ENCODE results near the gene SEMA5A. TPM values are rescaled to one million over a fixed set of nuclear protein-coding genes. Genes with fewer than 3 reads are reported as not detected.

The SEMA5A gene
- polyA plus RNA-seq, 4 donors: 35.9 to 42.6 (median 41.2) TPM

- no peak for DNase-seq (ENCODE audit: low read depth in 4 of 4, low spot score in 3 of 4)
Measured at GRCh38 chr5:9054821-9055589, 490.9 kb downstream of the SEMA5A start.

GRCh38 chr5:9054322-9054721 is 491.6 kb downstream of the SEMA5A start:
- DNase-seq (ENCODE audit: low read depth in 4 of 4, low spot score in 3 of 4): no peak

DNA sequence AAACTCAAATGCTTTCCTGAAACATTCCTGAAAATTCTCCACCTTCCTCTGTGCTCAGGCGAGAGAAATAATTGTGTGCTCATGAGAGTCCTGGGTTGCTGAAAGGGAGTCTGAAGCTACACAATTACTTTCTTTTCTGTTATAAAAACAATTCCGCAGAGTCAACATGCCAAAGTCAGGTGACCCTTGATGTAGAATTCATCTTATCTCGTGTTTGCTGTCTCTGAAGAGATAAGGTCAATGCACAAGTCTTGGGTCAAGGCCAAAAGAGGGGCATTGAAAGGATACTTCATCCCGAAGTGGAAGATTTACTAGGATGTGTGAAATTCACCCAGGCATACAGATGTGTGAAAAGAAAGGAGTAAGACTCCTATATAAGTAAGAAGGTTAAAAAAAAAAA is 493.5 kb downstream of the SEMA5A start:
- no peak for DNase-seq (ENCODE audit: low read depth in 4 of 4, low spot score in 3 of 4)

- DNase-seq (ENCODE audit: low read depth in 4 of 4, low spot score in 3 of 4): no peak
Measured at GRCh38 chr5:9051779-9052178, 494.1 kb downstream of the SEMA5A start.

DNA sequence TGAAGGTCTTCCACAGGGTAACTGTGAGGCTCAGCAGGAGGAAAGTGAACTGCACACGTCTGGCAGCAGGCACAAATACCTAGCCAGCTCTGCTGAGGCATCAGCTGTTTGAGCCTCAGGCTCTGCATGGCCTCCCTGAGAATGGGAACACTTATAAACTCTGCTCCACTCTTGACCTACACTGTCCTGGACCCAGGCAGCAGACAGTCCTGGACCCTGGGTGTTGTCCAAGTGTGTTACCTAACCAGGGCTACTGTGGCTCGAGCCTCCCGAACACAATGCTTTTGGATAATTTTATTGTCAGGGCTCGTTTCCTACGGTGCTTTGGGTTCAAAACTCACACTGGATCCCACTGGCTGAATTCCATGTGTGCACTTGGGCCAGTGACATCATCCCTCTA is 497.9 kb downstream of the SEMA5A start:
- DNase-seq (ENCODE audit: low read depth in 4 of 4, low spot score in 3 of 4): no peak

DNA sequence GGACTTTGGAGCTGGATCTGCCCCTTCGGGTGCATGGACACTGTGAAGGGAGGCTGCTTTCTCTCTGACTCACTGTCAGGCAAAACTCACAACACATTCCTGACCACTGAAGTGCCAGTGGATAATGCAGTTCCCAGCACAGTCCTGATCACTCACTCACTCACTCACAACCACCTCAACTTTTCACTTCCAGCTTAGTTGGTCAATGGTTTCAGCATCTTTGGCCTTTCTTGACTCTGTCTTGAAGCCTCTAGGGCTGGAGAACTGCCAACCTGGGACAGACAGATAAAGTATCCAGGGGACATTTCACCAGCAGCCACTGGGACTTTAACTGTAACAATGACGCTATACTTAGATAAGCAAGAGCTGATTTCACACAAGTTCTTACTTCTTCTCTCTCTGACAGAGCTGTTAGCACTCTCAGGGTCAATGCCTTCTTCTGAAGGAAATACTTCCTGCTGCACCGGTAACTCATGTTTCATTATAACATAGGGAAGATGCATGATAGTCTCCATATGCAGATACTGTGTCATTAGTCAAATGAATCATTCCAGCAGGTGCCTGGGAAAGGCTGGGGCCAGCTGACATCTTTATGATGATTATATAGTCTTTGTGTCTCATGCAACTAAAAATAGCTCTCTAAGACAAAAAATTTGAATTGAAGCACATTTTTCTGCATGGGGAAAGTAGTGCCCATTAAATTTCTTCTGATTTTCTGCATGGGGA is 499.0 kb downstream of the SEMA5A start:
- DNase-seq (ENCODE audit: low read depth in 4 of 4, low spot score in 3 of 4): no peak

DNA sequence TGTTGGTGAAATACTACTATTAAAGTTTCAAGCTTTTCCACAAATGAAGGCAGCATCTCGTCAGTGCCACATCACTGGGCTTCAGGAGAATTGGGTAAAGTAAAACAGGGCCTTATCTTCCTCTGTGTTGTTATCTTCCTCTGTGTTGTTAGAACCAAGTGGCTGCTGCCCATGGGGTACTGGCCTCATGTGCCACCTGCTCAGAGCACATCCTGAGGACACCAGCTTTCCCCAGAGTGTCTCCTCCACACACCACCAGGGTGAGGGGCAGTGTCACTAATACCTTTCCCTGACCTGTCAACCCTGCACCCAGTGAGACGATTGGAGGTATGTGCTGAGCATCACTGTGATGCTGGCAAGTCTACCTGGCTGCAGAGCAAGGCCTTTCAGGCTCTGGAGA is 499.9 kb downstream of the SEMA5A start:
- no peak for DNase-seq (ENCODE audit: low read depth in 4 of 4, low spot score in 3 of 4)

DNA sequence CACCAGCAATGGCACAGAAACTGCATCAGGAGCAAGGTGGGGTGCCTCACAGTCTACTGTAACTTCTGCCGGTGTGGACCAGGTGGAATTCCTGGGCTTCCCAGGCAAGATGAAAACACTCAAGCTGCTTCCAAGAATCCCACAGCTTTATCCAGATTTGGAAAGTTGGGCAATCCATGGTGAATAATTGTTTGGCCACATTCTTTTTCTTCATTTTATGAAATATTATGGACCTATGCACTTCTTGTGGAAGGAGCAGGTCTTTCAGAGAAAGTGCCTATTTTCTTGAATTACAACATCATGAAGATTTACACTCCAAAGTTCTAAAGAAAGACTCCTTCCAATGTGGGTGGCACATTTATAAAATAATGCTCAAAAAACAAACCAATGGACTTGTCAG is 503.6 kb downstream of the SEMA5A start:
- no peak for DNase-seq (ENCODE audit: low read depth in 4 of 4, low spot score in 3 of 4)

DNA sequence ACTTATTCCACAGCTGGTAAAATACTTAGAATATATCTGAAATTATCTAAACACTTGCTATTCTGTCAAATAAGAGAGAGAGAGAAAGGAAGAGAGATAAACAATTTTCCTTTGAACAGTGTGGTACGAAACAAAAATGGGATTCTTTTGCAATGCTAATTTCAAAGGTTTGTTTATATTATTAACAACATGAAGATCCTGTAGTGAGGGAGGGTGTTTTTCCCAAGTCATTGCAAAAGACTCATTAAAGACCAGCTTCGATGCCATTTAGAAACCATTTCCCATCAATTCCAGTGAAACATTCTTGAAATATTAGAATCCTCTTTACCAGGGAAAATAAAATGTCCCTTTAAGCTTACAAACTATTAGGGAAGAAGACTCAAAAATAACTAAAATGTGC is 505.4 kb downstream of the SEMA5A start:
- no peak for DNase-seq (ENCODE audit: low read depth in 4 of 4, low spot score in 3 of 4)

DNA sequence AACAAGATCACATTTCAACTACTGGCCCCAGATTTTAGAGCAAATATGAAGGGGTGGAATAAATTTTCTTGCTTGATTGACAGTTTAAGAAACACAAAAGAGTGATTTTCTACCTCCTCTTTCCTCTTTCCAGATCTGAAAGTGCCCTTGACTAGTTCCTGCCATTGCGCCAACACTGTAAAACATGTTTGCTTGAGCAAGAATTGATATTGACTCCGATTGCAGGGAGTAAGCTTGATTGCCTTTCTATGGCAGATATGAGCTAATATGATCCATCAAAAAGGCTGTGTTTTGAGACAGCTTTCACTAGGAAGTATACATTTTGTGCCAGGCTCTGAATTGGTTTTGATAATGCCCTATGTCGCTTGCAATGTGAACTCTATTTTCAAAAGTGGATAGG is 508.8 kb downstream of the SEMA5A start:
- no peak for DNase-seq (ENCODE audit: low read depth in 4 of 4, low spot score in 3 of 4)

DNA sequence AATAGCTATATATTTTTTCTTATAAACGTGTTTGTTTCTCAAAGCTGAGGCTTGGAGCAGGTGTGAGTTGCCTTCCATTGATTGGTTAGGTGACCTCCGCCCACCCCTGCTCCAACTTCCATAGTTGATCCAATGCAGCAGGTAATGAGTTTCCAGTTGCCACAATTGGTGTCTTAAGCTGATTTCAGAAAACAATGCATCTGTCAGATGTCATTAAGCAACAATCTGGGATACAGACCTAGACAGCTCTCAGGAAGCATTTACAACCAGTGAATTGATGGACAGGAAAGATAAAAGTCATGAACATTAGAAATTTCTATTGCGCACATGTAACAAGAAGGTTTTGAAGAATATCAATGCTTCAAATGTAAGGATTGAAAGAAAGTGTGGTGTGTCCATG is 510.5 kb downstream of the SEMA5A start:
- no peak for DNase-seq (ENCODE audit: low read depth in 4 of 4, low spot score in 3 of 4)

DNA sequence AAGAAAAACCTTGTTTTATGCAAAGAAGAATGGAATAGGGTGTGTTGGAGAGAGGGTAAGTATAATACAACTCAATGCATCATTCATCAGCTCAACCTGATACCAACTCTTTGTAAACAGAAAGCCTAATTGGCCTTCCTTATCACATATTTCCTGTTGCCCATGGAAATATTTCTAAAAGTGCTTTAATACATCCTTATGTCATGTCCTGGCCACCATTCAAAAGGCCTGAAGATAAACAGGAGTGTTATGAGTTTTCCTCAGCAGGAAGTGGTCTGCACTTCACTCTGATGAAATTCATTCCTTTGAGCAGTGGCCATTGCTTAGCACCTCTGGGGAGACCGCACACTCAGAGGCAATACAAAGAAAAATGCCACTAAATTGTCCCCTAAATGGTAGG is 511.2 kb downstream of the SEMA5A start:
- DNase-seq (ENCODE audit: low read depth in 4 of 4, low spot score in 3 of 4): no peak

- DNase-seq (ENCODE audit: low read depth in 4 of 4, low spot score in 3 of 4): no peak
Measured at GRCh38 chr5:9033524-9033923, 512.4 kb downstream of the SEMA5A start.

DNA sequence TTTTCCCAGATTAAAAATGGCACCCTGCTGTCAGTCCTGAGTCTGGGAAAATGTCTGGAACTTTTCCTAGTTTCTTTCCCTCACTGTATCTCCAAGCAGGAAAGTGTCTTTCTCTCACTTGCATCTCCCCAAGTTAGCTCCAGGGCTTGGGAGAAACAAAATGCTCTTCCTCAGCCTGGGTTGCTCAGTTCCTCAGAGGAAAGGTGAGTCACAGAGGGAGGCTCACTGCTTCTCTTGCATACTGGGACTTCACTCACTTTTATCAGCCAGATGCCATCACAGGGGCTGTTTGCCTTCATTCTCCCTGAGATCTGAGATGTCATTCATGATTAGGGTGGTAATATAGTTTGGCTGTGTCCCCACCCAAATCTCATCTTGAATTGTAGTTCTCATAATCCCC is 519.9 kb downstream of the SEMA5A start:
- DNase-seq (ENCODE audit: low read depth in 4 of 4, low spot score in 3 of 4): no peak

DNA sequence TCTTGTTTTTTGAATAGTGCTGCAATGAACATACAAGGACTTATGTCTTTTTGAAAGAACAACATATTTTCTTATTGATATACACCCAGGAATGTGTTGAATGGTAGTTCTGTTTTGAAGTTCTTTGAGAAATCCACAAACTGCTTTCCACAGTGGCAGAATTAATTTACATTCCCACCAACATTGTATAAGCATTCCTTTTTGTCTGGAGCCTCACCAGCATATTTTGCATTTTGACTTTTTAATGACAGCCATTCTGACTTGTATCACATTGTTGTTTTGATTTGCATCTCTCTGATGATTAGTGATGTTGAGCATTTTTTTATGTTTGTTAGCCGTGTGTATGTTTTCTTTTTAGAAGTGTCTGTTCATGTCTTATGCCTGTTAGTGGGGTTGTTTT is 524.9 kb downstream of the SEMA5A start:
- no peak for DNase-seq (ENCODE audit: low read depth in 4 of 4, low spot score in 3 of 4)

- DNase-seq (ENCODE audit: low read depth in 4 of 4, low spot score in 3 of 4): no peak
Measured at GRCh38 chr5:9015937-9016270, 530.0 kb downstream of the SEMA5A start.

DNA sequence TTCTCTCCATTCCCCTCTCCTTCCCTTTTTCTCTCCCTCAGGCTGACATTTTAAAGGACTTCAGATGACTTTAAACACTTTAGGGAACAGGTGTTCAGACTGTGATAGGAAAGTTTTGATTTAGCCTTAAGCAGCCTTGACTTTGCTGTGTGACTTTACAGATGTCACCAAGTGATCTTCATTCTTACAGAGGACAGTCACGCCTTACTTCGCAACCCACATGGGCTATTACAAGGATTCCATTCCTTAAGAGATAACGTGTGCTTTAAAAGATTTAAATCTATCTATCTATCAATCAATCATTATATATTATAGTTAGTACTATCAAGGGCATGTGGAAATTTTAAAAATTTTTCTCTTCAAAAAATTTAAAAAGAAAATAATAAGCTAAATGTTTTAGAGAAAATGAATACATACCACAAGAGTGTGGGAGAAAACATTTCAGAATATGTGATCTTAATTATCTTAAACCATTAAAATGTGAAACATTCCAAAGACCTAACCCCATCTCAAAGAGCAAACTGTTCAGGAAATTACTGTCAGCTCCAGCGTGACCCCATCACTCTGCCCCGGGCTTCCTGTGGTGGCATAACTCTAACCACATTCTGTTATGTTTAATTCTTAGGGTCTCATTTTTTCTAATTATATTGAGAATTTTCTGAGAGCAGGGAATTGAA is 530.5 kb downstream of the SEMA5A start:
- no peak for DNase-seq (ENCODE audit: low read depth in 4 of 4, low spot score in 3 of 4)

- DNase-seq (ENCODE audit: low read depth in 4 of 4, low spot score in 3 of 4): no peak
Measured at GRCh38 chr5:9013147-9013546, 532.7 kb downstream of the SEMA5A start.

GRCh38 chr5:9009931-9010651 is 535.8 kb downstream of the SEMA5A start:
- no peak for DNase-seq (ENCODE audit: low read depth in 4 of 4, low spot score in 3 of 4)

GRCh38 chr5:8997542-8998070 is 548.3 kb downstream of the SEMA5A start:
- no peak for DNase-seq (ENCODE audit: low read depth in 4 of 4, low spot score in 3 of 4)

DNA sequence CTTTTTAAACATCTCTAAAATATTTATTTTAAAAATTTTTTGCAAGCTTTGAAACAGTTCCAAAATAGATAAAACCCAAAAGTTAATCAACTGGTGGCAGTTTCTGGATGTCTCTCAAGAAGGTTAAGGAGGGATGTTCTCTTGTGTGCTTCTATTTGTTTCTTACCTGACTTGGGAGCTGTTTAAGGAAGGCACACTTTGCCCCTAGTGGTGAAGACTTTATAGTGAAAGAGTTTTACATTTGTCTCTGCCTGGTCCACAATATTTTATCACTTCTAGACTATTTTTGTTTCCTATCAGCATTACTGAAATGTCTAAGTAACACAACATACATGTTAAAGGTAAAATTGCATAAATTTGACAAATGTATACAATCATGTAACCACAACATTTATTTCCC is 552.8 kb downstream of the SEMA5A start:
- DNase-seq (ENCODE audit: low read depth in 4 of 4, low spot score in 3 of 4): no peak
